ENCODE data around the gene ATF7.
"Not testable (repeated sequence)": the region's sequence is repeated elsewhere in the genome, so short reads cannot be mapped to it uniquely, and the experiment has no call there.

Gene ATF7

DNA sequence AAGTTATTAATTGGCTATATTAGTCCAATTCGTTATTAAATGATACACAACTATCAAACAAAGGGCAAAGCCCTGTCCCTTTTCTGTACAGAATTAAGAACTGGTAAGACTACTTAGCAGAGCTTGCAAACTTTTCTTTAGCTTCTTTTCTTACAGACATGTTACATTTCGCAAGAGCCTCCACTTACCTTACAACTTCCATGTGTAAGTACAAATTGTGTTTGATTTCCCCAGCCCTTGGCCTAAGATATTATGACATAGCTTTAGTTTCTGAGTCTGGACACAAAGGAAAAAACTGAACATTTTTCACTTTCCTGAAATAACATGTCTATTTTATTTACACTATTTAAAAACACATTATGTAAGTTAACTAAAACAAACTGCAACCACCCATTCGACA is 1.7 kb downstream of the ATF7 start:
- TF ChIP-seq JUND (IDR thresholded peaks at IDR 0.05; ENCODE audit: low read depth): no peak
- no peak for DNase-seq (ENCODE audit: low read depth in 1 of 2, low spot score in 1 of 2)
- in situ Hi-C loops (cut with HindIII; ENCODE audit: low pct_unique_long_range_greater_than_20kb, low sequenced_read_pairs): no loop called here

DNA sequence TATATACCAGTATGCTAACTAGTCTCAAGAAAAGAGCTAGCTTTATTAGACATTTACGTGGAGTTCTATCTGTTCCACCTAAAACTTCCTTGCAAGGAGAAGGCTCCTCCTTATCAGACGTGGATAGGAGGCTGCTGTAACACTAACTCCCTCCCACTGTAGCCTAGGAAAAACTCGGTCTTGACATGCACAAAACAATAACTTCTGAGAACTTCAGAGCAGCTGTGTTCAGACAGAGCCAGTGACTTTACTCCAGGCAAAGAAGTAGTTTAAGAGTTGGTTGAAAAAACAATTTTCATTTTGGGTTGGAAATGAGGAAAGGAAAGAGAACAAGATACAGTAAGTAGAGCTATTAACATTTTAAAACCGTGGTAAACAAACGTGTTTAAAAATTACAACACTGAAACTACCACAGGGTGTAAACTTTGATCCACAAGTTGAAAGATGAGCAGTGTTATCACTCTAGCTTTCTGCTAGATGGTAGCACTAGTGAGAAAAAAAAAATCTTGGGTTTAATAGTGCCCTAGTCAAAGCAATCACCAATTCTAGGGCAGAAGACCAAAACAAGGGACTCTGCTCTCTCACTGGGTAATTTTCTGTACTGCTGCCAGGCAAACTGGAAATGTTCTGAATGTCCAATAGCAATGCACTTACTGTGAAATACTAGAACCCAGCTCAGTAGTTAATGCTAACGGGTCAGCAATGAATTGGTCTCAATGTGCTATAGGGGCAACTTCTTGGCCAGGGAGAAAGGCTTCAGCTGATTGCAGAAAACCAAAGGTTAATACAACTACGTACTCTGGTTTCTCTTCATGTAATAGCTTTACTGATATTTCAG is 2.4 kb downstream of the ATF7 start:
- peak; percentile 5; the same call in 1 of the 2 replicates for TF ChIP-seq JUND (IDR thresholded peaks at IDR 0.05; ENCODE audit: low read depth)
- in situ Hi-C loops (cut with HindIII; ENCODE audit: low pct_unique_long_range_greater_than_20kb, low sequenced_read_pairs): no loop called here
- no peak for DNase-seq (ENCODE audit: low read depth in 1 of 2, low spot score in 1 of 2)

DNA sequence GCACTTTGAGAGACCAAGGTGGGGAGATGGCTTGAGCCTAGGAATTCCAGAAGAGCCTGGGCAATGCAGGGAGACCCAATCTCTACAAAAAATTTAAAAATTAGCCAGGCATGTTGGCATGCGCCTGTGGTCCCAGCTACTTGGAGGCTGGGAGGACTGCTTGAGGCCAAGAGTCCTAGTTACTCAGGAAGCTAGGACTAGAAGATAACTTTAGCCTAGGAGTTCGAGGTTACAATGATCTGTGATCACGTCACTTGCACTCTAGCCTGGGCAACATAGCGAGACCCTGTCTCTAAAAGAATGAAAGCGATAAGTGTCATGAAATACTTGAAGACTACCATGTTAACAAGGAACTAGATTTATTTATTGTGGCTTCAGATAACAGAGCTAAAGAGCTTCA is 3.5 kb downstream of the ATF7 start:
- no peak; the same call in 1 of the 2 replicates for TF ChIP-seq JUND (IDR thresholded peaks at IDR 0.05; ENCODE audit: low read depth)
- no peak for DNase-seq (ENCODE audit: low read depth in 1 of 2, low spot score in 1 of 2)
- in situ Hi-C loops (cut with HindIII; ENCODE audit: low pct_unique_long_range_greater_than_20kb, low sequenced_read_pairs): no loop called here

DNA sequence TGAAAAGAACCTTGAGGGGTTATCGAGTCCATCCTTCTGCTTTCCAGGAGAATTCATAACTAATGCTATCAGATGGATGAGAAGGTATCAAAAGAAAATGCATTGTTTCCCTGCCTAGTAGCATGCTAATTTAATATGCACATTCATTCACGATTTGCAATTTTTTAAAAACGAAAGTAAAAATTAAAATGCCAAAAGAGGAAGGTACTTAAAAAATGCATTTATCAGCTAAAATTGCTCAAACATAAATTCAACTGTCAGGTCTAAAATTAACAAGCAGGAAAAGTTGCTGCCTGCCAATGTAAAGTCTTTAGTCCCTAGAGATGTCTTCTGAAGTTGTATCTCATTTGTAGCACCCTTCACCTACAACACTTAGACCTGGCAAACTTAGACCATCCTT is 7.9 kb downstream of the ATF7 start:
- no peak for DNase-seq (ENCODE audit: low read depth in 1 of 2, low spot score in 1 of 2)
- TF ChIP-seq JUND (IDR thresholded peaks at IDR 0.05; ENCODE audit: low read depth): no peak
- in situ Hi-C loops (cut with HindIII; ENCODE audit: low pct_unique_long_range_greater_than_20kb, low sequenced_read_pairs): no loop called here

DNA sequence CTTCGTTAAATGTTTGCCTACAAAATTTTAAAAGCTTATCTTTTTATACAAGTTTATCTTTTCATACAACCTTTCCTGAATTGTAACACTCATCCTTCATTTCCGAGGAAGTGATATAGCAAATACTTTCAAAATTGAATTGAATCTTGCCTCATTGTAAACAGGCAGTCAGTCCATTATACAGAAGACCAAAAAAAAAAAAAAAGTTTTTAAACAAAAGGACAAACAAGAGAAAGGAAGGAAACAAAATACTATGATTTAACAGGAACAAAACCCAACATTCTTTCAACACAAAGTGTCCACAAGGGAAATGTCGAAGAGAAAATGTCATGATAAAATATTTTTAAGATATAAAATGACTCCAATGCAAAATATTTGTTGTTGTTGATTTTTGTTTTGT is 8.5 kb downstream of the ATF7 start:
- in situ Hi-C loops (cut with HindIII; ENCODE audit: low pct_unique_long_range_greater_than_20kb, low sequenced_read_pairs): no loop called here
- DNase-seq (ENCODE audit: low read depth in 1 of 2, low spot score in 1 of 2): no peak
- no peak for TF ChIP-seq JUND (IDR thresholded peaks at IDR 0.05; ENCODE audit: low read depth)

DNA sequence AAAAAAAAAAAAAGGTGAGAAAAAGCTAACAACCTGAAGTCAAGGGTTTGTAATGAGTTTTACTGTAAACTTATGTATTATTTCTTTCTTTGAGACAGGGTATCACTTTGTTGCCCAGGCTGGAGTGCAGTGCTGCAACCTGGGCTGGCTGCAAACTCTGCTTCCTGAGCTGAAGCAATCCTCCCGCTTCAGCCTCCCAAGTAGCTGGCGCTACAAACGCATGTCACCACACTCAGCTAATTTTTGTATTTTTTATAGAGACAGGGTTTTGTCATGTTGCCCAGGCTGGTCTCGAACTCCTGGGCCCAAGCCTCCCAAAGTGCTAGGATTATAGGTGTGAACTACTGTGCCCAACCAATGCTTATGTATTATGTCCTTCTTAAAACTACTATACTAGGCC is 9.2 kb downstream of the ATF7 start:
- DNase-seq (ENCODE audit: low read depth in 1 of 2, low spot score in 1 of 2): no peak
- no peak for TF ChIP-seq JUND (IDR thresholded peaks at IDR 0.05; ENCODE audit: low read depth)
- in situ Hi-C loops (cut with HindIII; ENCODE audit: low pct_unique_long_range_greater_than_20kb, low sequenced_read_pairs): no loop called here

DNA sequence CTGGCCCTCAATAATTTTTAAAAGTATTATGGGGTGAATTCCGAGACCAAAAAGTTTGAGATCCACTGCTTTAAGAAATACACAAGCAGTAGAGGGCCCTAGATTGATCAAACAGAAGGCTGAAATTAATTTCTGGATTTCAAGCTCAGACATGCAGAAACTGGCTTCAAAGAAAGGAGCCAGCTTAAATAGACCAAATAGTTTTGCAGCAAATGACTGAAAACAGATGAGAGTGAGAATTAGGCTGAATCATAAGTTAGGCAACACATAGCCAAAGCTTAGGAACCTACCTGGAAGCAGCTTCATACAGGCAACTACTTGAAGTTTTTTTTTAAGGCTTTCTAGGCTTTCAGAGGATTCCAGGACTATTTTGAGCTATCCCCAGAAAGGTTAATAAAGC is 12.4 kb downstream of the ATF7 start:
- TF ChIP-seq JUND (IDR thresholded peaks at IDR 0.05; ENCODE audit: low read depth): no peak
- in situ Hi-C loops (cut with HindIII; ENCODE audit: low pct_unique_long_range_greater_than_20kb, low sequenced_read_pairs): no loop called here
- DNase-seq (ENCODE audit: low read depth in 1 of 2, low spot score in 1 of 2): no peak

DNA sequence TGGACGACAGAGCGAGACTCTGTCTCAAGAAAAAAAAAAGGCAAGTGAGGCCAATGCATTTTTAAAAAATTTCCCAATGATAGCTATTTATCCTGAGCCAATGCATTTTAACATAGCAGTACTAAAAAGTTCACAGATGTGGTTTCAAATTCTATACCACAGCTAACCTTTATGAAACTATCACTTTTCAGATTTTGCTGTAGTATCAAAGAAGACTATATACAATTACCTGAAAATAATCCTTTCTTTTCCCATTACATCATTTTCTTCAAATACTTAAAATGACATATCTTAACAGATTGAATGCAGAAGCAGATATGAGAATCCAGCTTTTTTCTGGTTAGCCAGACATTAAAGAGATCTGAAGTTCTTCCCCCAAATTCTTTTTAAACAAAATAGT is 13.2 kb downstream of the ATF7 start:
- TF ChIP-seq JUND (IDR thresholded peaks at IDR 0.05; ENCODE audit: low read depth): no peak
- no peak for DNase-seq (ENCODE audit: low read depth in 1 of 2, low spot score in 1 of 2)
- in situ Hi-C loops (cut with HindIII; ENCODE audit: low pct_unique_long_range_greater_than_20kb, low sequenced_read_pairs): no loop called here

DNA sequence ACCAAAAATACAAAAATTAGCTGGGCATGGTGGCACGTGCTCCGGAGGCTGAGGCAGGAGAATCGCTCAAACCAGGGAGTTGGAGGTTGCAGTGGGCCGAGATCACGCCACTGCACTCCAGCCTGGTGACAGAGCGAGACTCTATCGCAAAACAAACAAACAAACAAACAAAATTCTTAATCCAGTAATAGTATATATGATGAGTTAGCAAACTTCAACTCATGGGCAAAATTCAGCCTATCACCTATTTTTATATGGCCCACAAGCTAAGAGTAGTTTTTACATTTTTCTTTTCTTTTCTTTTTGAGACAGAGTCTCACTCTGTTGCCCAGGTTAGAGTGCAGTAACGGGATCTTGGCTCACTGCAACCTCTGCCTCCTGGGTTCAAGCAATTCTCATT is 14.9 kb downstream of the ATF7 start:
- no peak for TF ChIP-seq JUND (IDR thresholded peaks at IDR 0.05; ENCODE audit: low read depth)
- in situ Hi-C loops (cut with HindIII; ENCODE audit: low pct_unique_long_range_greater_than_20kb, low sequenced_read_pairs): no loop called here
- DNase-seq (ENCODE audit: low read depth in 1 of 2, low spot score in 1 of 2): no peak

DNA sequence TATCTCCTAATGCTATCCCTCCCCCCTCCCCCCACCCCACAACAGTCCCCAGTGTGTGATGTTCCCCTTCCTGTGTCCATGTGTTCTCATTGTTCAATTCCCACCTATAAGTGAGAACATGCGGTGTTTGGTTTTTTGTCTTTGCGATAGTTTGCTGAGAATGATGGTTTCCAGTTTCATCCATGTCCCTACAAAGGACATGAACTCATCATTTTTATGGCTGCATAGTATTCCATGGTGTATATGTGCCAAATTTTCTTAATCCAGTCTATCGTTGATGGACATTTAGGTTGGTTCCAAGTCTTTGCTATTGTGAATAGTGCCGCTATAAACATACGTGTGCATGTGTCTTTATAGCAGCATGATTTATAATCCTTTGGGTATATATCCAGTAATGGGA is 19.5 kb downstream of the ATF7 start:
- DNase-seq (ENCODE audit: low read depth in 1 of 2, low spot score in 1 of 2); in situ Hi-C loops (cut with HindIII; ENCODE audit: low pct_unique_long_range_greater_than_20kb, low sequenced_read_pairs): not testable (repeated sequence)

DNA sequence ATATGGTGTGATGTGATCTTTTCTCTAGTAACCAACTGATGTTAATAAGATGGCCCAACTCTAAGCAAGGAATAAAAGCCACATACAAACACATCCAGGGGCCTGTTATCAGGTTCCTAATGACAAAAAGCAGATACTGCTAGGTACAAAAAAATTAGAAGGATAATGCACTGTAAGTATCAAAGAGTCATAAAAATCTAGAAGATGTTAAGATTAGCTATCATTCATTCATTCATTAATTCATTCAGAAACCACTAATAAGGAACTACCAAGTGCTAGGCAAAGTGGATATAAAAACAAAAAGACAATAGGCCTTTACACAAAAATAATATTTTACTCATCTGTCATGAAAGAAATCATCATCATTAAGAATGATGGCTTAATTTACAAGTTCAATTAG is 21.6 kb downstream of the ATF7 start:
- no peak for DNase-seq (ENCODE audit: low read depth in 1 of 2, low spot score in 1 of 2)
- TF ChIP-seq JUND (IDR thresholded peaks at IDR 0.05; ENCODE audit: low read depth): no peak
- in situ Hi-C loops (cut with HindIII; ENCODE audit: low pct_unique_long_range_greater_than_20kb, low sequenced_read_pairs): no loop called here

DNA sequence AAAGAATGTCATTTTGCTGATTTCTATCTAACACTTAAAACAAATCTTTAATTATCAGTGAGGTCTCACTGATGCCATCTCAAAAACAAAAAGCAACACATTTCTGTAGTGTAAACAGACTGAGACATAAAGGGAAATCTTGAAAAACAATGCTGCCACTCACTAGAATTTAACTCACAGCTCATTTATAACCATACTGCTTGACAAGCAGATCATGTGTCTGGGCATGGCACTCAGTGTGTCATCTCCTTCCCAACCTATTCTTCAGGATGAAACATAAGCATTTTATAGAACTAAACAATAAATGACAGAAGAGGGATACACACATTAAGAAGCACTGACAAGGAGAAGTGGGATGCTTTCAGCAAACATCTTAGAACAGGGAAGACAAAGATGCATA is 22.4 kb downstream of the ATF7 start:
- no peak for TF ChIP-seq JUND (IDR thresholded peaks at IDR 0.05; ENCODE audit: low read depth)
- DNase-seq (ENCODE audit: low read depth in 1 of 2, low spot score in 1 of 2): no peak
- in situ Hi-C loops (cut with HindIII; ENCODE audit: low pct_unique_long_range_greater_than_20kb, low sequenced_read_pairs): no loop called here

DNA sequence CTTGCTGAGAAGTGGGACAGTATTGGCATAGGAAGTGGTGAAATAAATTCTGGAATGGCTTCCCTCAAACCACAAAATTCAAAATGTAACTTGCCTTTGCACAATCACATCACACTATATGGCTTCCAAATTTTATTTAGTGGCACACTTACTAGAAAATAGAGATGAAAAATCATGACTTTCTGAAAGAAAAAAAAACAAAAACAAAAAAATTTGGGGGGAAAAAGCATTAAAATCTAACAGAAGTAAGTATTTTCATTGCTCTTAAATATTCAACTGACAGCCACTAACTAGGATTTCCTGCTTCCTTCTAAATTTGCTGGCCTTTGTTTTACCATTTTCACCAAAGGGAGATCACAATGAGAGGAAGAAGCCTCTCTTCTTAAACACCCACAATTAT is 23.0 kb downstream of the ATF7 start:
- in situ Hi-C loops (cut with HindIII; ENCODE audit: low pct_unique_long_range_greater_than_20kb, low sequenced_read_pairs): no loop called here
- DNase-seq (ENCODE audit: low read depth in 1 of 2, low spot score in 1 of 2): no peak
- no peak for TF ChIP-seq JUND (IDR thresholded peaks at IDR 0.05; ENCODE audit: low read depth)

All from T47D (cell line).